Mucosa of descending colon (tissue), 3 donors: Measurements from ENCODE around the gene MMP14. TPM values are rescaled to one million over a fixed set of nuclear protein-coding genes. Genes with fewer than 3 reads are reported as not detected.

Experiments
- ATAC-seq: fragments of 200-7000 bp; cut with Tn5 transposase; one replicate; pipeline ENCODE4 v1.9.1; 2020; ENCODE audit warnings: mild to moderate bottlenecking, moderate library complexity
- DNase-seq, 3 donors: peaks; one replicate each; pipeline ENCODE4 v3.0.0-alpha.2; 2020
- H3K36me3 ChIP-seq: fragments of 200-600 bp; one replicate; pipeline ENCODE4 v1.8.0; 2021; ENCODE audit warnings: low read depth, mild to moderate bottlenecking
- H3K4me1 ChIP-seq: fragments of 200-600 bp; one replicate; pipeline ENCODE4 v1.8.0; 2021; ENCODE audit warnings: low read depth, mild to moderate bottlenecking
- H3K4me3 ChIP-seq: fragments of 200-600 bp; one replicate; pipeline ENCODE4 v1.8.0; 2021; ENCODE audit warnings: mild to moderate bottlenecking
- H3K9me3 ChIP-seq: fragments of 200-600 bp; one replicate; pipeline ENCODE4 v1.8.0; 2021; ENCODE audit warnings: mild to moderate bottlenecking
- CTCF ChIP-seq: fragments of 200-600 bp; IDR thresholded peaks from one replicate; pipeline ENCODE4 v1.8.0; 2022; ENCODE audit warnings: antibody characterized with exemption, mild to moderate bottlenecking
- intact Hi-C, 2 donors: fragments of 100-400 bp; cut with DNase I in 1 of 2; cut with micrococcal nuclease in 1 of 2; formaldehyde crosslinking; loops; one replicate each; pipeline versions ENCODE4 v1.11.0 to v1.11.1; 2022; cut with DNase I, micrococcal nuclease
- total RNA-seq, 3 donors: library from RNA; stranded (reverse); fragmentation: NEBNext Ultra II Directional in 2 of 3; extraction: Animal tissue kit (Norgen Biotek cat#: 25700) in 2 of 3; gene quantifications; one replicate each; pipeline versions ENCODE4 v1.2.1 to v1.2.4, GENCODE V29; 2021 to 2023
- donor health status: DM: no; HTN: no; CAD: no; lungs with moderate emphysema.
- donor health status: DM: no; HTN: no; CAD: no.
- donor health status: DM: no; HTN: yes; CAD: no.

MMP14 gene
- total RNA-seq, 3 donors from 2014 or later: 48.1 to 161 (median 104) TPM

- H3K4me3 ChIP-seq: no peak overlapping the region
- ATAC-seq (no peak), DNase-seq (no peak)
- no peaks in the 10 kb centered on the region for H3K36me3 ChIP-seq
- H3K4me1 ChIP-seq: peaks cover 5% of the 10 kb centered on the region
- H3K9me3 ChIP-seq: no peaks in the 10 kb centered on the region
- TF ChIP-seq CTCF: no peak
- intact Hi-C loops: no loop called here
These were observed 5.4 kb downstream of the MMP14 start for GRCh38 chr14:22841769-22842168.

GRCh38 chr14:22842211-22843122 lies 6.1 kb downstream of the MMP14 start:
- Histone ChIP-seq H3K36me3 (no peaks in the 10 kb centered on the region), H3K4me1 (peaks cover 8% of the 10 kb centered on the region), H3K4me3 (no peak overlapping the region), H3K9me3 (no peaks in the 10 kb centered on the region)
- no peak for TF ChIP-seq CTCF
- DNase-seq: no peak
- intact Hi-C loops: no loop called here
- no peak for ATAC-seq

- Histone ChIP-seq H3K36me3 (no peaks in the 10 kb centered on the region), H3K4me3 (no peak overlapping the region), H3K4me1 (peaks cover 5% of the 10 kb centered on the region), H3K9me3 (no peaks in the 10 kb centered on the region)
- no peak for ATAC-seq
- TF ChIP-seq CTCF: no peak
- intact Hi-C loops: no loop called here
- no peak for DNase-seq
These were observed 6.9 kb downstream of the MMP14 start for GRCh38 chr14:22843123-22843925.

- no peaks in the 10 kb centered on the region for H3K9me3 ChIP-seq
- no peak for TF ChIP-seq CTCF
- H3K4me3 ChIP-seq: no peak overlapping the region
- no peak for ATAC-seq
- H3K36me3 ChIP-seq: no peaks in the 10 kb centered on the region
- H3K4me1 ChIP-seq: peaks cover 5% of the 10 kb centered on the region
- no peak for DNase-seq
- intact Hi-C loops: no loop called here
These were observed 8.1 kb downstream of the MMP14 start for GRCh38 chr14:22844221-22845102.

GRCh38 chr14:22845103-22845394 lies 8.7 kb downstream of the MMP14 start:
- TF ChIP-seq CTCF: no peak
- ATAC-seq (no peak), DNase-seq (no peak)
- Histone ChIP-seq H3K9me3 (no peaks in the 10 kb centered on the region), H3K4me1 (peaks cover 5% of the 10 kb centered on the region), H3K4me3 (no peak overlapping the region), H3K36me3 (no peaks in the 10 kb centered on the region)
- intact Hi-C loops: no loop called here
